Sigmoid colon (tissue), 4 donors: ENCODE results near the gene ABHD6.

Experiments used
- EP300 ChIP-seq, 4 donors: sonication (generic); formaldehyde crosslinking; IDR thresholded peaks; one replicate each; pipeline ENCODE4 v1.6.1; 2017; ENCODE audit warnings: antibody characterized with exemption in 4 of 4
- POLR2A ChIP-seq, 2 donors: fragments of 450-650 bp; IDR thresholded peaks; one replicate each; pipeline ENCODE4 v1.6.1; 2016; ENCODE audit warnings: antibody characterized with exemption in 2 of 2, mild to moderate bottlenecking in 2 of 2, moderate library complexity in 2 of 2
- POLR2AphosphoS5 ChIP-seq, 4 donors: sonication (generic); formaldehyde crosslinking; IDR thresholded peaks; one replicate each; pipeline ENCODE4 v1.6.1; 2017; ENCODE audit warnings: antibody characterized with exemption in 4 of 4
- TF ChIP-seq, protein P1 (sequence below), 4 experiments: fragments of 450-650 bp in 3 of 4; fragments of 200-600 bp in 1 of 4; IDR thresholded peaks; one replicate each; pipeline ENCODE4 v1.5.1; 2016 to 2019; ENCODE audit warnings: antibody characterized with exemption in 4 of 4, mild to moderate bottlenecking in 3 of 4, moderate library complexity in 2 of 4

DNA sequence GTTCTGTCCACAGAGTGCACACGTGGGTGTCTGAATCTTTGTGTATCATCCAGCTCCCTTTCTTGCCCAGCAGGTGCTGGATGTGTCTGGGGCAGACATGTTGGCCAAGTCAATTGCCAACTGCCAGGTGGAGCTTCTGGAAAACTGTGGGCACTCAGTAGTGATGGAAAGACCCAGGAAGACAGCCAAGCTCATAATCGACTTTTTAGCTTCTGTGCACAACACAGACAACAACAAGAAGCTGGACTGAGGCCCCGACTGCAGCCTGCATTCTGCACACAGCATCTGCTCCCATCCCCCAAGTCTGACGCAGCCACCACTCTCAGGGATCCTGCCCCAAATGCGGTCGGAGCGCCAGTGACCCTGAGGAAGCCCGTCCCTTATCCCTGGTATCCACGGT, 55.9 kb downstream of the ABHD6 start:
- TF ChIP-seq, protein P1, sequence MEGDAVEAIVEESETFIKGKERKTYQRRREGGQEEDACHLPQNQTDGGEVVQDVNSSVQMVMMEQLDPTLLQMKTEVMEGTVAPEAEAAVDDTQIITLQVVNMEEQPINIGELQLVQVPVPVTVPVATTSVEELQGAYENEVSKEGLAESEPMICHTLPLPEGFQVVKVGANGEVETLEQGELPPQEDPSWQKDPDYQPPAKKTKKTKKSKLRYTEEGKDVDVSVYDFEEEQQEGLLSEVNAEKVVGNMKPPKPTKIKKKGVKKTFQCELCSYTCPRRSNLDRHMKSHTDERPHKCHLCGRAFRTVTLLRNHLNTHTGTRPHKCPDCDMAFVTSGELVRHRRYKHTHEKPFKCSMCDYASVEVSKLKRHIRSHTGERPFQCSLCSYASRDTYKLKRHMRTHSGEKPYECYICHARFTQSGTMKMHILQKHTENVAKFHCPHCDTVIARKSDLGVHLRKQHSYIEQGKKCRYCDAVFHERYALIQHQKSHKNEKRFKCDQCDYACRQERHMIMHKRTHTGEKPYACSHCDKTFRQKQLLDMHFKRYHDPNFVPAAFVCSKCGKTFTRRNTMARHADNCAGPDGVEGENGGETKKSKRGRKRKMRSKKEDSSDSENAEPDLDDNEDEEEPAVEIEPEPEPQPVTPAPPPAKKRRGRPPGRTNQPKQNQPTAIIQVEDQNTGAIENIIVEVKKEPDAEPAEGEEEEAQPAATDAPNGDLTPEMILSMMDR (IDR thresholded peaks at IDR 0.05), result no peak
- TF ChIP-seq POLR2AphosphoS5 (IDR thresholded peaks at IDR 0.05) (no peak), EP300 (IDR thresholded peaks at IDR 0.05) (no peak), POLR2A (IDR thresholded peaks at IDR 0.05) (no peak)
